HG03520 (cell line): ENCODE data around the gene GPR75.
"Not testable (repeated sequence)": the region's sequence is repeated elsewhere in the genome, so short reads cannot be mapped to it uniquely, and the experiment has no call there.

Source experiments
- ATAC-seq: cut with Tn5 transposase; IDR thresholded peaks from one replicate; pipeline ENCODE4 v1.9.1; 2021; ENCODE audit warnings: mild to moderate bottlenecking, moderate library complexity; ENCODE audit not compliant: unreplicated experiment

GPR75 gene

GRCh38 chr2:53854678-53855077 is 5.1 kb downstream of the GPR75 start:
- ATAC-seq = peak; percentile 68

GRCh38 chr2:53852532-53852931 is 7.2 kb downstream of the GPR75 start:
- ATAC-seq = no peak

- ATAC-seq = not testable (repeated sequence)
Measured at GRCh38 chr2:53851052-53851757, 8.6 kb downstream of the GPR75 start.

GRCh38 chr2:53848062-53848461 is 11.7 kb downstream of the GPR75 start:
- no peak for ATAC-seq

GRCh38 chr2:53843595-53843994 is 16.2 kb downstream of the GPR75 start:
- no peak for ATAC-seq

- no peak for ATAC-seq
Measured at GRCh38 chr2:53842891-53843290, 16.9 kb downstream of the GPR75 start.

GRCh38 chr2:53841651-53842050 is 18.1 kb downstream of the GPR75 start:
- not testable (repeated sequence) for ATAC-seq

GRCh38 chr2:53840580-53840979 is 19.2 kb downstream of the GPR75 start:
- no peak for ATAC-seq

GRCh38 chr2:53829980-53830290 is 29.8 kb downstream of the GPR75 start:
- not testable (repeated sequence) for ATAC-seq

GRCh38 chr2:53829273-53829979 is 30.3 kb downstream of the GPR75 start:
- ATAC-seq = no peak

GRCh38 chr2:53828331-53828730 is 31.4 kb downstream of the GPR75 start:
- no peak for ATAC-seq

GRCh38 chr2:53827398-53828175 is 32.2 kb downstream of the GPR75 start:
- no peak for ATAC-seq

GRCh38 chr2:53826587-53827397 is 33.0 kb downstream of the GPR75 start:
- ATAC-seq = no peak

- no peak for ATAC-seq
Measured at GRCh38 chr2:53826030-53826410, 33.7 kb downstream of the GPR75 start.

- not testable (repeated sequence) for ATAC-seq
Measured at GRCh38 chr2:53823639-53824038, 36.1 kb downstream of the GPR75 start.

GRCh38 chr2:53821810-53822209 is 38.0 kb downstream of the GPR75 start:
- no peak for ATAC-seq

GRCh38 chr2:53820711-53821110 is 39.1 kb downstream of the GPR75 start:
- no peak for ATAC-seq

GRCh38 chr2:53820048-53820447 is 39.7 kb downstream of the GPR75 start:
- ATAC-seq = no peak

- no peak for ATAC-seq
Measured at GRCh38 chr2:53819634-53820033, 40.1 kb downstream of the GPR75 start.

GRCh38 chr2:53818854-53819435 is 40.8 kb downstream of the GPR75 start:
- ATAC-seq = no peak

GRCh38 chr2:53813151-53813550 is 46.6 kb downstream of the GPR75 start:
- ATAC-seq = no peak
